ENCODE results near the gene CD300H. TPM values are rescaled to one million over a fixed set of nuclear protein-coding genes. Genes with fewer than 3 reads are reported as not detected.

The CD300H gene
- total RNA-seq, 4 donors from 2014 or later = not detected

GRCh38 chr17:74607221-74607620, 39.9 kb upstream of the CD300H start:
- intact Hi-C loops (cut with DNase I) = no loop called here
- TF ChIP-seq POLR2A (IDR thresholded peaks at IDR 0.05; ENCODE audit: low read depth) (no peak), CTCF (IDR thresholded peaks at IDR 0.05) (no peak), EP300 (IDR thresholded peaks at IDR 0.05) (no peak), POLR2AphosphoS5 (IDR thresholded peaks at IDR 0.05) (no peak)
- Histone ChIP-seq H3K9me3 (no peaks in the 10 kb centered on the region), H3K4me3 (no peak overlapping the region), H3K4me1 (peaks cover 7 to 12% (median 12%) of the 10 kb centered on the region in 4 donors), H3K36me3 (no peaks in the 10 kb centered on the region), H3K27ac (replicated peaks in 1 of 4) (no peak overlapping the region), H3K27me3 (peaks cover 0 to 7% (median 0%) of the 10 kb centered on the region in 4 donors)
- WGBS = 64% methylated on average over 1 of the region's 1 CpG
- no peak for DNase-seq (ENCODE audit: extremely low spot score)

- peak overlapping the region in 1 of 4 donors; percentile 22 for H3K27ac ChIP-seq (replicated peaks in 1 of 4)
- intact Hi-C loops (cut with DNase I) = no loop called here
- WGBS = 76% methylated on average over 4 of the region's 8 CpGs
Measured at GRCh38 chr17:74606050-74606449, 38.7 kb upstream of the CD300H start.

GRCh38 chr17:74605361-74605760, 38.1 kb upstream of the CD300H start:
- no peak overlapping the region for H3K4me3 ChIP-seq
- no peaks in the 10 kb centered on the region for H3K27me3 ChIP-seq
- WGBS = 30% methylated on average over 10 of the region's 10 CpGs
- no peaks in the 10 kb centered on the region for H3K9me3 ChIP-seq
- H3K27ac ChIP-seq (replicated peaks in 1 of 4) = peak overlapping the region in 3 of 4 donors; percentile 22 to 62 (median 57)
- peaks cover 7 to 12% (median 12%) of the 10 kb centered on the region in 4 donors for H3K4me1 ChIP-seq
- TF ChIP-seq POLR2AphosphoS5 (IDR thresholded peaks at IDR 0.05) (peak; percentile 38 to 42), CTCF (IDR thresholded peaks at IDR 0.05) (no peak)
- intact Hi-C loops (cut with DNase I) = no loop called here
- no peak for DNase-seq (ENCODE audit: extremely low spot score)
- H3K36me3 ChIP-seq = no peaks in the 10 kb centered on the region

More at GRCh38 chr17:74606050-74606449, 38.7 kb upstream of the CD300H start:
- DNase-seq (ENCODE audit: extremely low spot score) = no peak
- Histone ChIP-seq H3K36me3 (no peaks in the 10 kb centered on the region), H3K4me3 (no peak overlapping the region), H3K9me3 (no peaks in the 10 kb centered on the region), H3K27me3 (no peaks in the 10 kb centered on the region), H3K4me1 (peaks cover 7 to 12% (median 12%) of the 10 kb centered on the region in 4 donors)
- no peak for TF ChIP-seq EP300 (IDR thresholded peaks at IDR 0.05)
- TF ChIP-seq POLR2A (IDR thresholded peaks at IDR 0.05; ENCODE audit: low read depth) = no peak
- TF ChIP-seq POLR2AphosphoS5 (IDR thresholded peaks at IDR 0.05) = no peak
- no peak for TF ChIP-seq CTCF (IDR thresholded peaks at IDR 0.05)

- Histone ChIP-seq H3K4me1 (peaks cover 7 to 12% (median 12%) of the 10 kb centered on the region in 4 donors), H3K4me3 (no peak overlapping the region), H3K27ac (replicated peaks in 1 of 4) (peak overlapping the region in 2 of 4 donors; percentile 57 to 62), H3K27me3 (no peaks in the 10 kb centered on the region), H3K9me3 (no peaks in the 10 kb centered on the region), H3K36me3 (no peaks in the 10 kb centered on the region)
- intact Hi-C loops (cut with DNase I) = no loop called here
- WGBS = 86% methylated on average over 10 of the region's 10 CpGs
- no peak for DNase-seq (ENCODE audit: extremely low spot score)
- no peak for TF ChIP-seq CTCF (IDR thresholded peaks at IDR 0.05)
- TF ChIP-seq POLR2A (IDR thresholded peaks at IDR 0.05; ENCODE audit: low read depth) = no peak
- no peak for TF ChIP-seq EP300 (IDR thresholded peaks at IDR 0.05)
- no peak for TF ChIP-seq POLR2AphosphoS5 (IDR thresholded peaks at IDR 0.05)
Measured at GRCh38 chr17:74604761-74605160, 37.5 kb upstream of the CD300H start.

GRCh38 chr17:74604200-74604599, 36.9 kb upstream of the CD300H start:
- 82% methylated on average over 4 of the region's 6 CpGs for WGBS
- TF ChIP-seq POLR2A (IDR thresholded peaks at IDR 0.05; ENCODE audit: low read depth) = no peak
- TF ChIP-seq POLR2AphosphoS5 (IDR thresholded peaks at IDR 0.05) = no peak
- no peak for TF ChIP-seq CTCF (IDR thresholded peaks at IDR 0.05)
- TF ChIP-seq EP300 (IDR thresholded peaks at IDR 0.05) = no peak
- intact Hi-C loops (cut with DNase I) = no loop called here
- no peak for DNase-seq (ENCODE audit: extremely low spot score)
- no peak overlapping the region for H3K4me3 ChIP-seq
- H3K4me1 ChIP-seq = peaks cover 7 to 12% (median 12%) of the 10 kb centered on the region in 4 donors
- no peak overlapping the region for H3K27ac ChIP-seq (replicated peaks in 1 of 4)
- peaks cover 0 to 3% (median 0%) of the 10 kb centered on the region in 4 donors for H3K27me3 ChIP-seq
- no peaks in the 10 kb centered on the region for H3K36me3 ChIP-seq
- H3K9me3 ChIP-seq = no peaks in the 10 kb centered on the region
